ENCODE data around the gene SP1.
"Not testable (repeated sequence)": the region's sequence is repeated elsewhere in the genome, so short reads cannot be mapped to it uniquely, and the experiment has no call there.

SP1 gene

GRCh38 chr12:53415752-53416389, 35.9 kb downstream of the SP1 start:
- DNase-seq: not testable (repeated sequence)

GRCh38 chr12:53417291-53417816, 37.4 kb downstream of the SP1 start:
- DNase-seq: not testable (repeated sequence)

GRCh38 chr12:53418221-53418620, 38.2 kb downstream of the SP1 start:
- DNase-seq: no peak

- DNase-seq: no peak
These were observed 39.8 kb downstream of the SP1 start for GRCh38 chr12:53419756-53420155.

- not testable (repeated sequence) for DNase-seq
These were observed 42.3 kb downstream of the SP1 start for GRCh38 chr12:53422247-53422646.

GRCh38 chr12:53423597-53423996, 43.6 kb downstream of the SP1 start, which contains the start of gene AMHR2:
Gene AMHR2 (plus strand): TSS chr12:53423855. CDS start chr12:53423935, 80 bp downstream.
- no peak for DNase-seq

- DNase-seq: no peak
These were observed 44.9 kb downstream of the SP1 start for GRCh38 chr12:53424626-53425514.

GRCh38 chr12:53425515-53426150, 45.7 kb downstream of the SP1 start:
- DNase-seq: no peak

GRCh38 chr12:53427905-53428594, 48.1 kb downstream of the SP1 start:
- no peak for DNase-seq

- DNase-seq: no peak
These were observed 48.8 kb downstream of the SP1 start for GRCh38 chr12:53428741-53429140.

GRCh38 chr12:53430116-53430515, 50.1 kb downstream of the SP1 start:
- DNase-seq: no peak

- no peak for DNase-seq
These were observed 51.2 kb downstream of the SP1 start for GRCh38 chr12:53431187-53431586.

GRCh38 chr12:53435326-53435725, 55.4 kb downstream of the SP1 start:
- DNase-seq: not testable (repeated sequence)

- DNase-seq: not testable (repeated sequence)
These were observed 59.6 kb downstream of the SP1 start for GRCh38 chr12:53439582-53439981.

GRCh38 chr12:53441040-53441833, 61.3 kb downstream of the SP1 start, which contains the start of gene PRR13:
Gene PRR13 (plus strand): TSS chr12:53441734. CDS start chr12:53442715, 981 bp downstream.
- DNase-seq: peak; percentile 99

GRCh38 chr12:53443955-53444354, 64.0 kb downstream of the SP1 start:
- DNase-seq: no peak

- not testable (repeated sequence) for DNase-seq
These were observed 64.8 kb downstream of the SP1 start for GRCh38 chr12:53444593-53445325.

GRCh38 chr12:53450936-53451335, 71.0 kb downstream of the SP1 start:
- no peak for DNase-seq

- DNase-seq: peak; percentile 99
These were observed 71.7 kb downstream of the SP1 start, which contains the start of gene PCBP2 for GRCh38 chr12:53451661-53452158. Gene PCBP2 (plus strand): TSS chr12:53452102. CDS start chr12:53454801, 2,699 bp downstream.
